22Rv1 (cell line): ENCODE data around the gene UBE2O.

ENCODE experiments used
- CTCF ChIP-seq: fragments of 450-650 bp; IDR thresholded peaks from 2 replicates; pipeline ENCODE4 v1.5.1; 2017; ENCODE audit warnings: mild to moderate bottlenecking
- ZFX ChIP-seq: fragments of 450-650 bp; IDR thresholded peaks from 2 replicates; pipeline ENCODE4 v1.6.1; 2017; ENCODE audit warnings: antibody characterized with exemption, borderline replicate concordance

GRCh38 chr17:76444518-76445311, 8.2 kb downstream of the UBE2O start:
- TF ChIP-seq CTCF (no peak), ZFX (no peak)
